GM12878 (cell line): ENCODE data around the gene BSN. TPM values are rescaled to one million over a fixed set of nuclear protein-coding genes. Genes with fewer than 3 reads are reported as not detected.

Experiments
- ATAC-seq: fragments of 200-7000 bp; cut with Tn5 transposase; 3 replicates; pipeline ENCODE4 v1.9.1; 2020; ENCODE audit warnings: mild to moderate bottlenecking, moderate library complexity
- BruUV-seq: library from RNA; stranded (reverse); fragments of 400-500 nt; replicated peaks from 2 replicates; lab custom pipeline; 2021; lab: Mats Ljungman, UMichigan
- CTCF ChIA-PET: fragments of 300-600 bp; sonication (Branson Sonifier 250); formaldehyde crosslinking; extraction: SDS; loops from one replicate; lab custom pipeline; 2021; ENCODE audit warnings: inconsistent platforms; lab: Yijun Ruan, JAX
- POLR2A ChIA-PET: fragments of 350-600 bp; formaldehyde crosslinking; extraction: SDS; loops from one replicate; lab custom pipeline; 2021; ENCODE audit warnings: inconsistent platforms; lab: Charles Lee
- RAD21 ChIA-PET: fragments of 300-600 bp; sonication (Branson Sonifier 250); formaldehyde crosslinking; loops from one replicate; lab custom pipeline; 2023; ENCODE audit warnings: antibody characterized with exemption; ENCODE audit not compliant: unreplicated experiment; lab: Charles Lee
- SMC1A ChIA-PET: fragments of 300-600 bp; sonication (Branson Sonifier 250); formaldehyde crosslinking; loops from one replicate; lab custom pipeline; 2023; ENCODE audit not compliant: unreplicated experiment, uncharacterized antibody; lab: Charles Lee
- DNase-seq: peaks from one replicate; pipeline ENCODE4 v3.0.0-alpha.2; 2011; ENCODE audit warnings: low read depth, low spot score
- FAIRE-seq: peaks from 3 replicates; lab custom pipeline; 2011; peaks lifted over from hg19 to GRCh38; lab: Jason Lieb, UNC
- H2AFZ ChIP-seq: 2 replicates; pipeline ENCODE4 v1.6.0; 2011; ENCODE audit warnings: low read depth, low read length, control low read depth; ENCODE audit not compliant: control insufficient read depth
- H3K27ac ChIP-seq: 2 replicates; pipeline ENCODE4 v1.5.1; 2011; ENCODE audit warnings: control low read depth; ENCODE audit not compliant: control insufficient read depth, insufficient read depth
- H3K27me3 ChIP-seq, 2 experiments: replicated peaks in 1 of 2; 2 replicates each; pipeline versions ENCODE4 v1.6.0 to v1.6.1; 2011; ENCODE audit warnings: low read length in 1 of 2; ENCODE audit not compliant: control insufficient read depth in 2 of 2, insufficient read depth in 2 of 2
- H3K36me3 ChIP-seq, 2 experiments: 2 replicates each; pipeline ENCODE4 v1.5.1; 2011; ENCODE audit warnings: low read length in 1 of 2; ENCODE audit not compliant: control insufficient read depth in 2 of 2, insufficient read depth in 2 of 2
- H3K4me1 ChIP-seq: 2 replicates; pipeline ENCODE4 v1.6.1; 2011; ENCODE audit warnings: mild to moderate bottlenecking, low read length, moderate library complexity, mixed read lengths; ENCODE audit not compliant: control insufficient read depth, insufficient read depth
- H3K4me2 ChIP-seq: 2 replicates; pipeline ENCODE4 v1.6.0; 2011; ENCODE audit warnings: control low read depth; ENCODE audit not compliant: control insufficient read depth, insufficient read depth
- H3K4me3 ChIP-seq: fragments of 200-600 bp; sonication (generic); 2 replicates; pipeline ENCODE4 v1.5.1; 2016
- H3K79me2 ChIP-seq: 2 replicates; pipeline ENCODE4 v1.6.0; 2011; ENCODE audit warnings: low read length; ENCODE audit not compliant: control insufficient read depth, insufficient read depth
- H3K9ac ChIP-seq: 2 replicates; pipeline ENCODE4 v1.8.0; 2011; ENCODE audit warnings: low read length, control low read depth, mixed read lengths; ENCODE audit not compliant: control insufficient read depth, insufficient read depth
- H3K9me3 ChIP-seq: replicated peaks from 3 replicates; pipeline ENCODE4 v1.5.1; 2011; ENCODE audit warnings: mild to moderate bottlenecking, low read length; ENCODE audit not compliant: control insufficient read depth, insufficient read depth
- H4K20me1 ChIP-seq: 2 replicates; pipeline ENCODE4 v1.6.0; 2011; ENCODE audit not compliant: control insufficient read depth, insufficient read depth
- EGR1 ChIP-seq, 2 experiments: IDR thresholded peaks; 1 replicate in 1 of 2; 2 replicates in 1 of 2; pipeline ENCODE4 v1.6.1; 2011 to 2012; ENCODE audit warnings: low read depth in 2 of 2, low read length in 2 of 2, borderline replicate concordance in 1 of 2, mild to moderate bottlenecking in 1 of 2, moderate library complexity in 1 of 2
- NFYA ChIP-seq: IDR thresholded peaks from 2 replicates; pipeline ENCODE4 v1.6.1; 2011; ENCODE audit warnings: low read depth, mild to moderate bottlenecking, low read length, improper control_type of control experiment, borderline replicate concordance
- NFYB ChIP-seq: IDR thresholded peaks from 2 replicates; pipeline ENCODE4 v1.6.1; 2011; ENCODE audit warnings: low read depth, mild to moderate bottlenecking, low read length, improper control_type of control experiment, moderate library complexity; ENCODE audit not compliant: insufficient read depth
- PAX5 ChIP-seq: IDR thresholded peaks from 2 replicates; pipeline ENCODE4 v1.6.1; 2011; ENCODE audit warnings: low read depth, low read length, borderline replicate concordance
- ZNF217 ChIP-seq: fragments of 450-650 bp; IDR thresholded peaks from 2 replicates; pipeline ENCODE4 v1.6.1; 2017; ENCODE audit warnings: antibody characterized with exemption, mild to moderate bottlenecking
- ZZZ3 ChIP-seq: IDR thresholded peaks from 2 replicates; pipeline ENCODE4 v1.6.1; 2011; ENCODE audit warnings: low read depth; ENCODE audit not compliant: control insufficient read depth, insufficient read length
- WGBS: methylation state at CpG from one replicate; pipeline ENCODE4 v1.1.6; 2016; ENCODE audit warnings: low lambda C conversion rate; ENCODE audit not compliant: insufficient replicate concordance, insufficient coverage; ENCODE audit errors: missing lambda C conversion rate; 5-methylcytosine and 5-hydroxymethylcytosine counted together
- in situ Hi-C: fragments of 300-500 bp; cut with MboI; formaldehyde crosslinking; loops from 9 replicates; pipeline ENCODE4 v1.14.3; 2018; ENCODE audit warnings: mixed read lengths
- intact Hi-C: fragments of 100-400 bp; cut with micrococcal nuclease; formaldehyde crosslinking; loops from one replicate; pipeline ENCODE4 v1.14.2; 2022; ENCODE audit not compliant: unreplicated experiment
- polyA plus RNA-seq, 11 experiments: library from polyadenylated mRNA; depleted of rRNA in 4 of 11; unstranded in 6 of 11; stranded (reverse) in 5 of 11; fragments of >200 nt; fragmentation: Nextera tagmentation in 4 of 11; fragmentation: Illumina TruSeq in 1 of 11; extraction: Ambion mirVana in 4 of 11; extraction: Trizol in 1 of 11; gene quantifications; 1 replicate in 1 of 11; 2 replicates in 10 of 11; pipeline versions ENCODE4 v1.2.1 to v1.2.3, GENCODE V29; 2011 to 2016; ENCODE audit warnings: inconsistent platforms in 2 of 11, missing spikeins in 2 of 11, low read depth in 1 of 11
- total RNA-seq, 4 experiments: library from RNA; depleted of rRNA in 3 of 4; stranded (reverse); fragments of >200 nt in 3 of 4; fragmentation: Illumina TruSeq in 1 of 4; extraction: Trizol in 1 of 4; gene quantifications; 2 replicates each; pipeline versions ENCODE4 v1.2.1 to v1.2.3, GENCODE V29; 2013 to 2021
- TF ChIP-seq, protein P1 (sequence below): fragments of 450-650 bp; IDR thresholded peaks from 2 replicates; pipeline ENCODE4 v1.6.1; 2014; ENCODE audit warnings: mild to moderate bottlenecking
- TF ChIP-seq, protein P2 (sequence below): fragments of 450-650 bp; IDR thresholded peaks from 2 replicates; pipeline ENCODE4 v1.6.1; 2018; ENCODE audit warnings: mild to moderate bottlenecking, low read depth, moderate library complexity; ENCODE audit not compliant: partially characterized antibody

Gene BSN
- total and polyA plus RNA-seq, 10 of the 15 experiments (the other 5 are each of a cell fraction or from before 2014, with no cell fraction given): under 0.01 to 0.19 (median 0.05) TPM; not detected in 1

DNA sequence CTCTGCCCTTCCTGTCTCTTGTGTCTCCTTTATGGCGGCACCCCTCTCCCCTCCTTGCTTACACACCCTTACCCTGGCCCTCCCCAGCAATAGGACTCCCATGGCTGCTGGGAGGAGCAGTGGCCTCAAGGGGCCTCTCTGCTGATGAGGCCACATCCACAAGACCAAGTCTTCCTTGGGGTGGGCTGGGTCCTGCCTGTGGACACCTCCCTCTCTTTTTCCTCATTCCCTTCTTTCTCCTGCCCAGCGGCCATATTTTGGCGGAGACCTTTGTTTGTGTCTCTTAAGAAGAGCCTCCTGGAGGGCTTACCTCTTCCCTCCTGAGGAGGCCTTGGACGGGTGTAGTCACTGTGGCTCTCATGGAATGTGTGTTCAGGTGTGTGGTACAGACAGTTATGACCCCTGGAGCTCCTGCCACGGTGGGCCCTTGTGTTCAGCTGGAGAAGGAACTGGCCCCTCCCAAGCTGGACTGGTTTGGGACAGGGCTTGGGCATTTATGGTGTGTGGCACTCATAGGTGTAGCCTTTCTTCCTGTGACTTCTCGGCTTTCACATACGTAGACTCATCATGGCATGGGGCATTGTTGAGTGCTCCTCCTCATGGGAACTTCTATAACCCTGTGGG, 63.2 kb downstream of the BSN start:
- no peak overlapping the region for H2AFZ ChIP-seq
- ATAC-seq: no peak
- no peak overlapping the region for H3K4me2 ChIP-seq
- TF ChIP-seq PAX5: no peak
- TF ChIP-seq ZNF217: no peak
- no peaks in the 10 kb centered on the region for H3K36me3 ChIP-seq
- H3K79me2 ChIP-seq: no peaks in the 10 kb centered on the region
- no peak overlapping the region for H3K4me3 ChIP-seq
- ChIA-PET CTCF (no interaction called here), SMC1A (no interaction called here), POLR2A (no interaction called here), RAD21 (no interaction called here)
- no peak for DNase-seq
- no peaks in the 10 kb centered on the region for H4K20me1 ChIP-seq
- no peaks in the 10 kb centered on the region; a peak in 1 of 4 replicates for H3K27me3 ChIP-seq
- no peaks in the 10 kb centered on the region for H3K4me1 ChIP-seq
- H3K9ac ChIP-seq: no peak overlapping the region
- in situ Hi-C loops: no loop called here
- BruUV-seq: no TSS peak
- intact Hi-C loops: no loop called here
- 47% methylated on average over 7 of the region's 7 CpGs for WGBS
- H3K9me3 ChIP-seq: no peaks in the 10 kb centered on the region
- no peak overlapping the region for H3K27ac ChIP-seq
- no peak for FAIRE-seq

DNA sequence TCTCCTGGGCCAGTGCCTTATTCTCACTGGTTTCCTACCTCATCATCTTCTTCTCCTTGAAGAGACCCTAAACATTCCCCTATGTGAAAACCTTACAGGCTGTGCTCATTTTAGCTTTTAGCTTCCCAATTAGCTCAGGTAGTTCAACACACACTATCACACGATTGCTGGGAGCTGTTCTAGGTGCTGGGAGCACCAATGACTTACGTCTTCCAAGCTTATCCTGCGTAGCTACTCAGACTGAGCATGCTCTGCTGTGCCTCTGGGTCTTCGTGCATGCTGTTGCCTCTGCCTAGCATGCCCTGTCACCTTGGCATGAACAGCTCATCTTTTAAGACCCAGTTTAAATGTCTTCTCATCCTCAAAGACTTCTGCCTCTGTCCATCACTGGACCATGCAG, 64.1 kb downstream of the BSN start:
- ChIA-PET SMC1A (no interaction called here), RAD21 (no interaction called here), POLR2A (no interaction called here), CTCF (interaction anchor here (1.7 kb wide), 1 partner anchor 78 kb away, joined by 6 read pairs; no protein-coding TSS in a partner anchor)
- Histone ChIP-seq H3K36me3 (no peaks in the 10 kb centered on the region), H3K27ac (no peak overlapping the region), H3K4me3 (no peak overlapping the region), H3K4me2 (no peak overlapping the region), H3K4me1 (no peaks in the 10 kb centered on the region), H3K9ac (no peak overlapping the region), H3K9me3 (no peaks in the 10 kb centered on the region), H4K20me1 (no peaks in the 10 kb centered on the region), H3K27me3 (no peaks in the 10 kb centered on the region; a peak in 1 of 4 replicates), H2AFZ (no peak overlapping the region), H3K79me2 (no peaks in the 10 kb centered on the region)
- intact Hi-C loops (no loop called here), in situ Hi-C loops (no loop called here)
- ATAC-seq: no peak
- DNase-seq: no peak
- WGBS: 13% methylated on average over 4 of the region's 4 CpGs
- BruUV-seq: no TSS peak
- FAIRE-seq: no peak
- TF ChIP-seq ZZZ3: no peak
- TF ChIP-seq EGR1 (IDR thresholded peaks at IDR 0.05; ENCODE audit: borderline replicate concordance in 1 of 2, low read depth in 2 of 2, low read length in 2 of 2): no peak
- TF ChIP-seq, protein P1, sequence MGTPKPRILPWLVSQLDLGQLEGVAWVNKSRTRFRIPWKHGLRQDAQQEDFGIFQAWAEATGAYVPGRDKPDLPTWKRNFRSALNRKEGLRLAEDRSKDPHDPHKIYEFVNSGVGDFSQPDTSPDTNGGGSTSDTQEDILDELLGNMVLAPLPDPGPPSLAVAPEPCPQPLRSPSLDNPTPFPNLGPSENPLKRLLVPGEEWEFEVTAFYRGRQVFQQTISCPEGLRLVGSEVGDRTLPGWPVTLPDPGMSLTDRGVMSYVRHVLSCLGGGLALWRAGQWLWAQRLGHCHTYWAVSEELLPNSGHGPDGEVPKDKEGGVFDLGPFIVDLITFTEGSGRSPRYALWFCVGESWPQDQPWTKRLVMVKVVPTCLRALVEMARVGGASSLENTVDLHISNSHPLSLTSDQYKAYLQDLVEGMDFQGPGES: no peak
- no peak for TF ChIP-seq NFYA
- TF ChIP-seq NFYB: no peak
- TF ChIP-seq, protein P2, sequence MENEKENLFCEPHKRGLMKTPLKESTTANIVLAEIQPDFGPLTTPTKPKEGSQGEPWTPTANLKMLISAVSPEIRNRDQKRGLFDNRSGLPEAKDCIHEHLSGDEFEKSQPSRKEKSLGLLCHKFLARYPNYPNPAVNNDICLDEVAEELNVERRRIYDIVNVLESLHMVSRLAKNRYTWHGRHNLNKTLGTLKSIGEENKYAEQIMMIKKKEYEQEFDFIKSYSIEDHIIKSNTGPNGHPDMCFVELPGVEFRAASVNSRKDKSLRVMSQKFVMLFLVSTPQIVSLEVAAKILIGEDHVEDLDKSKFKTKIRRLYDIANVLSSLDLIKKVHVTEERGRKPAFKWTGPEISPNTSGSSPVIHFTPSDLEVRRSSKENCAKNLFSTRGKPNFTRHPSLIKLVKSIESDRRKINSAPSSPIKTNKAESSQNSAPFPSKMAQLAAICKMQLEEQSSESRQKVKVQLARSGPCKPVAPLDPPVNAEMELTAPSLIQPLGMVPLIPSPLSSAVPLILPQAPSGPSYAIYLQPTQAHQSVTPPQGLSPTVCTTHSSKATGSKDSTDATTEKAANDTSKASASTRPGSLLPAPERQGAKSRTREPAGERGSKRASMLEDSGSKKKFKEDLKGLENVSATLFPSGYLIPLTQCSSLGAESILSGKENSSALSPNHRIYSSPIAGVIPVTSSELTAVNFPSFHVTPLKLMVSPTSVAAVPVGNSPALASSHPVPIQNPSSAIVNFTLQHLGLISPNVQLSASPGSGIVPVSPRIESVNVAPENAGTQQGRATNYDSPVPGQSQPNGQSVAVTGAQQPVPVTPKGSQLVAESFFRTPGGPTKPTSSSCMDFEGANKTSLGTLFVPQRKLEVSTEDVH: no peak
